ENCODE data around the gene ZNF175.

The ZNF175 gene

DNA sequence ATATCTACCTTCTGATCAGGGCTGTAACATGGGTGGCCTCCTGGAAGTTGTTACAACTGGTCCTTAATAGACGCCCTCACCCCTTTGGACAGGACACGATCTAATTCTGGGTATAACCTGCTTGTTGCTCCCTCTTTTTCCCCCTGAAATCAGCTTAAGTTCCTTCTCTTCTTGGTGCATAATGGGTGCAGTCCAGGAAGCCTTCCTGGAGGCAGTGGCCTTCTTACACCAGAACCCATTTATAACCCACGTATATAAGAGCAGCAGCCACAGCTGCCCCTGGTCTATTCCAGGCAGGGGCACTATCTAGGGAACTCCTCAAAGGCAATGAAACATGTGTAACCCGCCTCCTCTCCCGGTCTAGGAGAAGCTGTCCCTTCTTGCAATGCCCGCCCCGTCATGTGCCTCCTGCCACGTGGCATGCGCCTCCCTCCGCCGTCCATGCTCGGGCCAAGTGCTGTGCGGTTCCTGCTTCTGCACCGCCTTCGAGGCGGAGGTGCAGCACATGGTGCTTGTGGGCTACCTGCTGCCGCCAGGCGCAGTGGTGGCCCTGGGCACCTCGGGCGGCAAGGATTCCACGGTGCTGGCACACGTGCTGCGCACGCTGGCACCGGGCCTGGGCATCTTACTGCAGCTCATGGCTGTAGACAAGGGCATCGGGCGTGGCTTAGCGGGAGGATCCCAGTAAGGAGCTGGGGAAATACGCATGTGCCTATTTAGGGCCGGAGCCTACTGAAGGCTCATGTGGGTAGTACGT is 27.3 kb downstream of the ZNF175 start:
- POLR2A ChIA-PET: no interaction called here

DNA sequence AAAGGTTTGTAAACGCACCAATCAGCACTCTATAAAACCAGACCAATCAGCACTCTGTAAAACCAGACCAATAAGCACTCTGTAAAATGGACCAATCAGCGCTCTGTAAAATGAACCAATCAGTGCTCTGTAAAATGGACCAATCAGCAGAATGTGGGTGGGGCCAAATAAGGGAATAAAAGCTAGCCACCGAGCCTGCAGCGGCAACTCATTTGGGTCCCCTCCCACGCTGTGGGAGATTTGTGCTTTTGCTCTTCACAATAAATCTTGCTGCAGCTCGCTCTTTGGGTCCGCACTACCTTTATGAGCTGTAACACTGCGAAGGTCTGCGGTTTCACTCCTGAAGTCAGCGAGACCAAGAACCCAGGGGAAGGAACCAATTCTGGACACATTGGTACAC is 28.0 kb downstream of the ZNF175 start:
- ChIA-PET POLR2A (no interaction called here), CTCF (interaction anchor here (1.1 to 1.3 kb wide), 2 partner anchors 9 to 62 kb away, joined by 3 read pairs; no protein-coding TSS in a partner anchor)
- no peak overlapping the region for H3K4me3 ChIP-seq (ENCODE audit: low read depth, low read length)
- DNase-seq (ENCODE audit: low read depth, low spot score): no peak
- TF ChIP-seq, protein P1, sequence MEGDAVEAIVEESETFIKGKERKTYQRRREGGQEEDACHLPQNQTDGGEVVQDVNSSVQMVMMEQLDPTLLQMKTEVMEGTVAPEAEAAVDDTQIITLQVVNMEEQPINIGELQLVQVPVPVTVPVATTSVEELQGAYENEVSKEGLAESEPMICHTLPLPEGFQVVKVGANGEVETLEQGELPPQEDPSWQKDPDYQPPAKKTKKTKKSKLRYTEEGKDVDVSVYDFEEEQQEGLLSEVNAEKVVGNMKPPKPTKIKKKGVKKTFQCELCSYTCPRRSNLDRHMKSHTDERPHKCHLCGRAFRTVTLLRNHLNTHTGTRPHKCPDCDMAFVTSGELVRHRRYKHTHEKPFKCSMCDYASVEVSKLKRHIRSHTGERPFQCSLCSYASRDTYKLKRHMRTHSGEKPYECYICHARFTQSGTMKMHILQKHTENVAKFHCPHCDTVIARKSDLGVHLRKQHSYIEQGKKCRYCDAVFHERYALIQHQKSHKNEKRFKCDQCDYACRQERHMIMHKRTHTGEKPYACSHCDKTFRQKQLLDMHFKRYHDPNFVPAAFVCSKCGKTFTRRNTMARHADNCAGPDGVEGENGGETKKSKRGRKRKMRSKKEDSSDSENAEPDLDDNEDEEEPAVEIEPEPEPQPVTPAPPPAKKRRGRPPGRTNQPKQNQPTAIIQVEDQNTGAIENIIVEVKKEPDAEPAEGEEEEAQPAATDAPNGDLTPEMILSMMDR (IDR thresholded peaks at IDR 0.05; ENCODE audit: insufficient read depth, low read length, missing control alignments): no peak

More for the DNA sequence above, 27.3 kb downstream of the ZNF175 start:
- CTCF ChIA-PET: no interaction called here
- DNase-seq (ENCODE audit: low read depth, low spot score): no peak
- TF ChIP-seq, protein P1 (IDR thresholded peaks at IDR 0.05; ENCODE audit: insufficient read depth, low read length, missing control alignments): no peak
- H3K4me3 ChIP-seq (ENCODE audit: low read depth, low read length): no peak overlapping the region

DNA sequence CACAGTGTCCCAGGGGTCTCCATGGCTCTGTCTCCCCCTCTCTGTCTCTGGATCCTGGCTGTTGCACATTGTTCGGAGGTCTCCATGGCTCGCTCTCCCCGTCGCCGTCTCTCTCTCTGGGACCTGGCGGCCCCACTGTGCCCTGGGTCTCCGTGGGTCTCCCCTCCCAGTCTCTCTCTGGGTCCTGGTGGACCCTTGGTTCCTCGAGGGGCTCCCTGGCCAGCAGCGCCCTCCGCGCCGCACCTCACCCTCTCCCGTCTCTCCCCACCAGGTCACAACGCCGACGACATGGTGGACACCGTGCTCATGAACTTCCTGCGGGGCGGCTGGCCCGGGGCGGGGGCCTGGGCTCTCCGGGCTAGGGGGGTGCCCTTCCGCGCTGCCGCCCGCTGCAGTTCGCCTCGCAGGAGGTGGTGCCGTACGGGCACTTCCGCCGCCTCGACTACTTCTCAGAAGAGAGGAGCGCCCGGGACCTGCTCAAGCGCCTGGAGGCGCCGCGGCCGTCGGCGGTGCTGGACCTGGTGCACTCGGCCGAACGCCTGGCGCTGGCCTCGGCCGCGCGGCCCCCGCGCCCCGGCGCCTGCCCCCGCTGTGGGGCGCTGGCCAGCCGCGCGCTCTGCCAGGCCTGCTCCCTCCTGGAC is 30.0 kb downstream of the ZNF175 start:
- ChIA-PET CTCF (interaction anchor here (1.1 to 1.2 kb wide), 2 partner anchors 9 to 13 kb away, joined by 3 to 4 read pairs; no protein-coding TSS in a partner anchor), POLR2A (no interaction called here)
- H3K4me3 ChIP-seq (ENCODE audit: low read depth, low read length): no peak overlapping the region
- TF ChIP-seq, protein P1 (IDR thresholded peaks at IDR 0.05; ENCODE audit: insufficient read depth, low read length, missing control alignments): no peak
- no peak for DNase-seq (ENCODE audit: low read depth, low spot score)

DNA sequence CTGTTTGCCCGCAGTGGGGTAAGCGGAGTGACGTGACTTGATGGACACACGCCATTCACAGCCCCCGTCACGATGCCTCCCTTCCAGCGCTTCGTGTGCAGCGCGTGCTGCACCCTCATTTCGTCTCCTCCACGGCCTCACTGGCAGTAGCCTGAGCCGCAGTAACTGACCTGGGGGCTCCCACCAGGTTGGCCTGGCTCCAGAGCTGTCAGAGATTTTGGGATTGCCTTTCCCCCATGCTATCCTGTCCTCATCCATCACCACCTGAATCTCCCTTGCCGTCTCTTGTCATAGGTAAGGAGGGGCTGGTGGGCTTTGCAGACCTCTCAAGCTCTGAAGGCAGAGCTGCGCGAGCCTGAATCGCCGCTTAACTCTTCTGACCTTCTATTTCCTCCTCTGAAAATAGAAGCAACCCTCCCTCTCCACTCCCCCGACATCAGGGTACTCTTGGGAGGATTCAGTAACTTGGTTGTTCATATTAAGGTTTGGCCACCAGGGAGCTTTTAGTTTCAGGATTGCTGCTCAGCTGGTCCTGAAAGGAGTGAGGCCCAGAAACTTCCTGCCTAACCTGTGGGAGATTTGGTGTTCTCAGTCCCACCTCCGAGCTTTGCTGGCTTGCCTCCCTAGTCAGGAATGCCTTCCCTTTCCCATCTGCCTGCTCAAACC is 31.2 kb downstream of the ZNF175 start:
- CTCF ChIA-PET: interaction anchor here (1.2 kb wide), 1 partner anchor 55 kb away, joined by 3 read pairs; no protein-coding TSS in a partner anchor
- H3K4me3 ChIP-seq (ENCODE audit: low read depth, low read length): no peak overlapping the region
- POLR2A ChIA-PET: no interaction called here
- TF ChIP-seq, protein P1 (IDR thresholded peaks at IDR 0.05; ENCODE audit: insufficient read depth, low read length, missing control alignments): no peak
- no peak for DNase-seq (ENCODE audit: low read depth, low spot score)

DNA sequence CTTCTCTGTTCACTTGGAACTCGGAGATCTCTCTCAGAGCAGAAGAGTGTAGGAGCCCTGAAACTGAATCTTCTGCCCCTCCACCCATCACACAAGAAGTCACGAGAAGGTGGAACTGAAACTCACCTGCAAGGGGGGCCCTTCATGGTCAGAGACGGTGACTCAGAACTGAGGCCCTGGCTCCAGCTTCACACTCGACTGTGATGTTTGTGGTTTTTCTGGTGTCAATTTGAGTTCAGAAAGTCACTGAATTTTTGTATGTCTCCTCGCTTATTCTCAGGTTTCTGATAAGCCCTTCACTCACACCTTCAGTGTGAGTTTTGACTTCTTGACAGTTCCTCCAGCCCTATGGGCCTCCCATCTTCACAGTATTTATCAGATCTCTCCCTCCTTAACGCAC is 36.0 kb downstream of the ZNF175 start:
- no peak for DNase-seq (ENCODE audit: low read depth, low spot score)
- H3K4me3 ChIP-seq (ENCODE audit: low read depth, low read length): no peak overlapping the region
- ChIA-PET POLR2A (no interaction called here), CTCF (interaction anchor here (0.6 to 3.0 kb wide), 4 partner anchors 13 to 54 kb away, joined by 3 to 9 read pairs (median 4); no protein-coding TSS in a partner anchor)
- TF ChIP-seq, protein P1 (IDR thresholded peaks at IDR 0.05; ENCODE audit: insufficient read depth, low read length, missing control alignments): no peak

All from AG04449 (cell line).